NCI-H1092 (cell line): ENCODE results near the gene GPR17.

Source experiments
- DNase-seq: peaks from one replicate; lab custom pipeline; 2025; lab: John Stamatoyannopoulos, UW

GPR17 gene

GRCh38 chr2:127630096-127630863 is 15.7 kb upstream of the GPR17 start:
- no peak for DNase-seq

GRCh38 chr2:127630864-127631540 is 15.0 kb upstream of the GPR17 start:
- no peak for DNase-seq

DNA sequence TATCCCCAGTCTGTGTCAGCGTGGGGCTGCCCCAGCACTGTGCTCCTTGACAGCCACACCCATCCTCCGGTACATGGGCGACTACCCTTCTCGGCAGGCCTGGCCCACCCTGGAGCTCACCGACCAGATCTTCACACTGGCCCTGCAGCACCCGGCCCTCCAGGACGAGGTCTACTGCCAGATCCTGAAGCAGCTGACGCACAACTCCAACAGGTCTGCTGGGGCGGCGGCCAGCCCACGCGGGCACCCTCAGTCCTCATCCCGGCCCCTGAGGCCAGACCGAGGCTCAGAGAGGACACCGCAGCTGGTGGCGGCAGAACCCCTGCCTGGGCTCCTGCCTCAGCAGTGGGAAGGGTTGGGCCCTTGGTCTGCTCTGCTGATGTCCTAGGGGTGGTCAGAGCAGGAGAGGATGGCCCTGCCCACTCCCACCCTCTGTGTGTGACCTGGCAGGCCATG is 14.4 kb upstream of the GPR17 start:
- DNase-seq: no peak

- no peak for DNase-seq
These were observed 13.9 kb upstream of the GPR17 start for GRCh38 chr2:127631997-127632581.

GRCh38 chr2:127632592-127633489 is 13.1 kb upstream of the GPR17 start:
- no peak for DNase-seq

- DNase-seq: no peak
These were observed 12.3 kb upstream of the GPR17 start for GRCh38 chr2:127633556-127634065.

DNA sequence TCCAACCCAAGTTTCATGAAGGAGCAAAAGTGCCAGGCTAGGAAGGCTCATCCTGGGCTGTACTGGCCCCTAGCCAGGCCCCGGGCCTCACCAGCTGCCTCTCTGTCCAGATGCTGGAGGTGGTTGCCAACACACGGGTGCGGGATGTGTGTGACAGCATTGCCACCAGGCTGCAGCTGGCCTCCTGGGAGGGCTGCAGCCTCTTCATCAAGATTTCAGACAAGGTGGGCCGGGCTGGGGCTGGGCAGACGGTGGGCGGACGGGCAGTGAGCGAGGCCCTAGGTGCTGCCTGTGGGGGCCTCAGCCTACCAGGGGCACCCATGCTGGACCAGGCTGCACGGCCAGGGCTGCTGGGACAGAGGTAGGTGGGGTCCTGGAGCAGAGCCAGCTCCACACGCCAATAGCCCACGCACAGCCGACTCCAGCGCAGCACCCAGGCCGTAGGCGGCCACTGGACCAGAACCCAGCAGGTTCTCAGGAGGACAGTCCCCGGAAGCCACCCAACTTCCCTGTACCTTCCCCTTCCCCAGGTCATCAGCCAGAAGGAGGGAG is 11.8 kb upstream of the GPR17 start:
- no peak for DNase-seq

GRCh38 chr2:127634626-127635379 is 11.2 kb upstream of the GPR17 start:
- DNase-seq: no peak

- DNase-seq: no peak
These were observed 10.3 kb upstream of the GPR17 start for GRCh38 chr2:127635380-127636237.

DNA sequence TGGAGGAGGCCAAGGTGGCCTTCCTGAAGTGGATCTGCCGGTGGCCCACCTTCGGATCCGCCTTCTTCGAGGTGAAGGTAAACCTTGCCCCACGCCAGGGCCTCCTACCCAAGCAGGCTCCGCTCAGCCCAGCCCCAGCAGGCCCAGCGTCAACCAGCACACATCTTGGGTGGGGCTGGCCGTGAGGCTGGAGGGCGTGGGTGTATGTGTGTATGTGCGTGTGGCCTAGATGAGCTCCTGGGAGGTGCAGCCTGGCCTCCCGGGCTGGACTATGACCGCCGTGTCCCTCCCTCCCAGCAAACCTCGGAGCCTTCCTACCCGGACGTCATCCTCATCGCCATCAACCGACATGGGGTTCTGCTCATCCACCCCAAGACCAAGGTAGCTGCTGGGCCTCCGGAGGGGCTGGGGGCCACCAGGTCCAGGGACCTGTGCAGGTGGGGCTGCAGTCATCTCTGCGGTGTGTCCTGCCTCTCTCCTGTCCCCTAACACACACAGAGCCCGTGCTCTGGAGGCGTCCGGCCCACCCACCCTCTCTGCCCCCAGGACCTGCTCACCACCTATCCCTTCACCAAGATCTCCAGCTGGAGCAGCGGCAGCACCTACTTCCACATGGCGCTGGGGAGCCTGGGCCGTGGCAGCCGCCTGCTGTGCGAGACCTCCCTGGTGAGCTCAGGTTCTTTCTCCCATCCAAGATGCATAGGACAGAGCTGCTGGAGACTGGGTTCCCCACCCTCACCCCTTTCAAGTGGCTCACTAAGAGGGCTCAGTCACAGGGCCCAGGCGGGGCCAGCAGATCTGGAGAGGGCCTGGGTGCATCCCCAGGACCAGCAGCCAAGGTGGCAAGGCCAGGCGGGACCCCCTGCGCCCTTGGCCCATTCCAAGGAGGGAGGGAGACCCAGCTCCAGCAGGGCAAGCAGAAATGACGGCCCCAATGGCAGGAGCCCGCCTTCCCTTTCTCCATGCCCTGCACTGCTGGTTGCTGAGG is 9.4 kb upstream of the GPR17 start:
- DNase-seq: no peak

- no peak for DNase-seq
These were observed 8.7 kb upstream of the GPR17 start for GRCh38 chr2:127637236-127637630.

GRCh38 chr2:127637725-127638252 is 8.2 kb upstream of the GPR17 start:
- no peak for DNase-seq

DNA sequence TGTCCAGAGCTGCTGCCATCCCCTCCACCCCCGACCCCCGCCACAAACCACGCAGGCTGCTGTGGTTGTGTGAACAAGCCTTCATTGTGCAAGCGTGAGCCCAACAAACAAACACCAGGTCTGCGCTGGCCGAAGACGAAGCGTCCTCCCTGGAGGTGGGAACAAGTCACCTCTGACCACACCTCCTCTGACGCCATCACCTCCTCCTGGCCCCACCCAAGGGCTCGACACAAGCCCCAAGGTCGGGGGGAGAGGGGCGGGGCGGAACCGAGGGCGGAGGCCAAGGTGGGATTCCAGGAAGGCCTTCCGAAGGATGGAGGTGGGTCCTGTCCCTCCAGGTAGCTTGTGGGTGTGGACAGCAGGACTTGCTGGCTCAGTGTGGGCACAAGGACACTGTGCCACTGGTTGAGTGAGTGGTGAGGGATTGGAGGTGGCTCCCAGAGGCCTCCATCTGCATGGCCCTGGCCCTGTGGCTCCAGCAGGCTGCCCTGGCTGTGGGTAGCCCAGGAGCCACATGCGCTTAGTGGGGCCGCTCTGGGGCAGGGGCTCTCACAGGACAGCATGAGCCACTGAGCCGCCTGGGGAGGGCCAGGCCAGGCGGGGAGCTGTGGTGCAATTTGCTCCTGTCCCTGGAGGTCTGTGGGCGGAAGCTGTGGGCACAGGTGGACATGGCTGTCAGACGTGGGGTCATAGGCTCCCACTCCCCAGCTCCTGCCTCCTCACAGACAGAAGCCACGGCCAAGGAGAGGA is 7.4 kb upstream of the GPR17 start:
- no peak for DNase-seq

DNA sequence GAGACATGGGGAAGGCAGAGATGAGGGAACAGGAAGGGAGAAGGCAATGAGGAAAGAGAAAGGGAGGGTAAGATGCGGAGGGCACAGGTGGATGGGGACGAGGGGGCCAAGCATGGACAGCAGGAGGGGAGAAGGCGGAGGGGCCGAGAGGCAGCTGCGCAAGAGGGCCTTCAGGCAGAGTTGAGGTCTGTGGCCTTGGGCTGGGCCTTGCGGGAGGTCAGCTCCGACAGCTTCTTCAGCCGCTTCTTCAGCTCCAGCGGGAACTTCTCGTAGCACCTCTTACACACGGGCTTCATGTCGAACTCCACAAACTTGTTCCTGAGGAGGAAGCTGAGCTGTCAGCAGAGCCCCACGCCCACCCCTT is 6.9 kb upstream of the GPR17 start:
- no peak for DNase-seq

DNA sequence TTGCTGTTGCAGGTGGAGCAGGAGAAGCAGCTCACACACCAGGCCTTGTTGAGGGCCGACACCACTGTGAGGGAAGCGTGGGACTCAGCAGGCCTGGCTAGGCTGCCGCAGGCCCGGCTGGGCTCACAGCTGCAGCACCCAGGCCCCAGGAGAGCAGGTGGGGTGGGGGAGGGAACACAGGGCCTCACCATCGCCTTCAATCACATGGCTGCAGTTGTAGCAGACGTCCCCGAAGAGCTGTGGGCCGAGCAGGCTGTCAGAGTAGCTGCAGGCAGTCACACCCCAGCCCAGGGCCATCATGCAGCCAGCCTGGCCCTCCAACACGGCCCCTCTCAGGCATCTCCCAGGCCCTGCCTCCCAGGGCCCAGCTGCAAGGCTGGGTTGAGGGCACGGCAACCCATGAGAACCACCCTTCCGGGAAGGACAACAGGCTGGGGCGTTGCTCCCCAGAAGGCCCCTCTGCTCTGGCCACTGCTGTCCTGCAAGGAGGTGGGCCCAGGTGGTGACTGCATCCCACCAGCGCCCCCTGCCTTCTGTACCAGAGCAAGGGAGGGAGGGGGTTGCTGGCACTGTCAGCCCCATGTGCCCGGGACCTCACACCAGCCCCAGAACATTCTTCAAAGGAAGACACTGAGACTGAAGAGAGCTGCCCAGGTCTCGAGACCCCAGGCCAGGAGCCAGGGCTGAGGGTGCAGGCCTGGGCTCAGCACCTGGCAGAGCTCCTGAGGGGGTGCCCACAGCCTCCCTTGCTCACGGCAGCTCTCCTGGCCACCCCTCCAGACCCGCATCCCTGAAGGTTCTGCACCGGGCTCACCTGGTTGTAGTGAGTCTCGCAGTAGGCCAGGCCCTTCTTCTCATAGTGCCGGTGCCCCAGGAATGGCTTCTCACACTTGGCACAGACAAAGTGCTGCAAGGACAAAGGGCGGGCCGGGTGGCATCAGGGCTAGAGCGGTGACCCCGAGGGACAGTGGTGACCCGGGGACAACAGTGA is 5.6 kb upstream of the GPR17 start:
- DNase-seq: no peak

DNA sequence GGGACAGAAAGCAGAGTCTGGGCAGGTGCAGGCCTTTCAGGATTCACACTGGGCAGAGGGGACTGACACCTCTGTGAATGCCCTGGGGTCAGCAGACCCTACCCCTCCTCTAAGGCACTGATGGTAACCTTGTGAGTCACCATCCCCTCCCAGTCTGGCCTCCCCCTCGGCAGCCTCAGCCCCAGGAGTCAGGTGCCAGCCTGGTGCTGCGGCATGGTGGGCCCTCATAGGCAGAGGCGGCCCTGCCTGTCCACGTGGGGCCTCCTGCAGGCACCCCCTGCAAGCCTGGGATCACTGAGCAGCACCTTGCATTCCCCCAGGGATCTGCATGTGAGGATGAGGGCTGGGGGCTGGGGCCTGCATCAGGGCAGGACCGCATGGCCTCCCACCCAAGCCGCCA is 4.8 kb upstream of the GPR17 start:
- no peak for DNase-seq
